ENCODE data around the gene CR1L. TPM values are rescaled to one million over a fixed set of nuclear protein-coding genes. Genes with fewer than 3 reads are reported as not detected.

Gene CR1L
- polyA plus RNA-seq, 1 donor from 2014 or later = not detected

DNA sequence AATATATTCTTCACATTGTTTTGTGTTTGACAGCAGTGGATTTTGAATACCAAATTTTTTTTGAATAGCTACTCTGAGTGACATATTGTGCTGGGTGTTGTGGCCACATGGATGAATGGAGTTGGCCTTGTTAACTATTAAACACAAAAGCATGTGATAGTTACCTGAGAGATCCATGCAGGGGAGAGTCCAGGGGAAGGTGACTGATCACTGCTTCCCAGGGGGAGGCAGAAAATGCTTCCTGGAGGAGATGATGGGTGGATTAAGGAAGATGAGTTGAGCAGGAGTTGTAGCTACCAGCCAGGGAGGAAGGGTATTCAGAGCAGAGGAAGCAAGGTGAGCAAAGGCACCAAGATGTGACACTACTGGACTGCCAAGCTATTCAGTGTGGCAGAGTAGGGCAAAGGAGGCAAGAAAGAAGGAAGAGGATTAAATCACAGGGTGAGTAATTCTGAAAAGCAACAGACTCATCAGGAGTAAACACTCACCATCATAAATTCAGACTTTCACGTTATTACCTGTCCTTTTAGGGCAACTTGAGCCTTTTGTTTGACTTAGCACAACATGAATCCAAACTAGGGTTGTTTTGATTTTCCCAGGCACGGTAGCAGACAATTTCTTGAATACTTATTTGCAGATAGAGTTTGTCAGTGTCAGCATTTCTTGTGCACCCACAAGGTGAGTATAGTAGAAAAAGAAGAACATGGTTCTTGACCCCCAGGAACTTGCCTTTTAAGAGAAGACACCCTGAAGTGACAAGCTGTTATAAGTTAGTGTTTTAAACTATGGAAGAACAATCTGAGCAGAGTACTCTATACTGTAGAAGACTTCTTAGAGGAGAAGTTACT, 111.1 kb downstream of the CR1L start:
- Histone ChIP-seq H3F3A (ENCODE audit: insufficient read depth, low read length, poor library complexity, severe bottlenecking) (no peaks in the 10 kb centered on the region), H3K27ac (ENCODE audit: low read length) (no peak overlapping the region), H3K27me3 (ENCODE audit: insufficient read depth, low read depth, low read length) (no peaks in the 10 kb centered on the region), H3K79me2 (replicated peaks; ENCODE audit: insufficient read depth, low read length) (peaks cover 71% of the 10 kb centered on the region), H3K36me3 (ENCODE audit: insufficient read depth, low read length) (peaks cover 11% of the 10 kb centered on the region), H3K4me3 (ENCODE audit: low read length) (peak overlapping the region; percentile 96), H2AFZ (ENCODE audit: low read depth, low read length) (no peak overlapping the region), H3K9me3 (ENCODE audit: low read length) (no peaks in the 10 kb centered on the region), H3K9ac (ENCODE audit: low read length) (no peak overlapping the region), H3K4me2 (ENCODE audit: low read length) (no peak overlapping the region), H3K9me2 (ENCODE audit: insufficient read depth, low read length) (no peaks in the 10 kb centered on the region), H4K20me1 (ENCODE audit: insufficient read depth) (peaks cover 8% of the 10 kb centered on the region)
- TF ChIP-seq, protein P1, sequence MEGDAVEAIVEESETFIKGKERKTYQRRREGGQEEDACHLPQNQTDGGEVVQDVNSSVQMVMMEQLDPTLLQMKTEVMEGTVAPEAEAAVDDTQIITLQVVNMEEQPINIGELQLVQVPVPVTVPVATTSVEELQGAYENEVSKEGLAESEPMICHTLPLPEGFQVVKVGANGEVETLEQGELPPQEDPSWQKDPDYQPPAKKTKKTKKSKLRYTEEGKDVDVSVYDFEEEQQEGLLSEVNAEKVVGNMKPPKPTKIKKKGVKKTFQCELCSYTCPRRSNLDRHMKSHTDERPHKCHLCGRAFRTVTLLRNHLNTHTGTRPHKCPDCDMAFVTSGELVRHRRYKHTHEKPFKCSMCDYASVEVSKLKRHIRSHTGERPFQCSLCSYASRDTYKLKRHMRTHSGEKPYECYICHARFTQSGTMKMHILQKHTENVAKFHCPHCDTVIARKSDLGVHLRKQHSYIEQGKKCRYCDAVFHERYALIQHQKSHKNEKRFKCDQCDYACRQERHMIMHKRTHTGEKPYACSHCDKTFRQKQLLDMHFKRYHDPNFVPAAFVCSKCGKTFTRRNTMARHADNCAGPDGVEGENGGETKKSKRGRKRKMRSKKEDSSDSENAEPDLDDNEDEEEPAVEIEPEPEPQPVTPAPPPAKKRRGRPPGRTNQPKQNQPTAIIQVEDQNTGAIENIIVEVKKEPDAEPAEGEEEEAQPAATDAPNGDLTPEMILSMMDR (IDR thresholded peaks at IDR 0.05; ENCODE audit: poor library complexity, severe bottlenecking) = no peak

DNA sequence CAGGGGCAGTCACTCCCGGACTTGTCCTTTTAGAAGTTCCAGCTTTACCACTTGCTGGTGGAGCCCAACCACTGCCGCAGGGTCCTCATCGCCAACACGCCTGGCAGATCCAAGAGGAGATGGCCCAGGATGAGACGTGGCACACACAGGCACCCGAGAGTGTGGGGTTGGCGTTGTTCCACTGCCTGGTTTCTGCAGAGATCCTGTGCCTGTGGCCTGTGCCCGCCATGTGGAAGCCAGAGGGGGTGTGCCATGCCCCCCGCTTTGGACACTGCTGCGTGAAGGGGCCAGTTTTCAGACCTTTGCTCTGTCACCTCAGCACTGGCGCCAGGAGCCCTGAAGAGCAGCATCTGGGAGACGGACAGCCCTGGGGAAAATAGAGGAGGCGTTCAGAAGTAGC, 117.7 kb downstream of the CR1L start:
- Histone ChIP-seq H3K27me3 (ENCODE audit: insufficient read depth, low read depth, low read length) (no peaks in the 10 kb centered on the region), H3F3A (ENCODE audit: insufficient read depth, low read length, poor library complexity, severe bottlenecking) (no peaks in the 10 kb centered on the region), H3K9me3 (ENCODE audit: low read length) (peaks cover 5% of the 10 kb centered on the region), H3K27ac (ENCODE audit: low read length) (no peak overlapping the region), H4K20me1 (ENCODE audit: insufficient read depth) (no peaks in the 10 kb centered on the region), H3K4me3 (ENCODE audit: low read length) (no peak overlapping the region), H2AFZ (ENCODE audit: low read depth, low read length) (no peak overlapping the region), H3K79me2 (replicated peaks; ENCODE audit: insufficient read depth, low read length) (peaks cover 25% of the 10 kb centered on the region), H3K9ac (ENCODE audit: low read length) (no peak overlapping the region), H3K36me3 (ENCODE audit: insufficient read depth, low read length) (peaks cover 38% of the 10 kb centered on the region), H3K9me2 (ENCODE audit: insufficient read depth, low read length) (no peaks in the 10 kb centered on the region), H3K4me2 (ENCODE audit: low read length) (no peak overlapping the region)
- TF ChIP-seq, protein P2, sequence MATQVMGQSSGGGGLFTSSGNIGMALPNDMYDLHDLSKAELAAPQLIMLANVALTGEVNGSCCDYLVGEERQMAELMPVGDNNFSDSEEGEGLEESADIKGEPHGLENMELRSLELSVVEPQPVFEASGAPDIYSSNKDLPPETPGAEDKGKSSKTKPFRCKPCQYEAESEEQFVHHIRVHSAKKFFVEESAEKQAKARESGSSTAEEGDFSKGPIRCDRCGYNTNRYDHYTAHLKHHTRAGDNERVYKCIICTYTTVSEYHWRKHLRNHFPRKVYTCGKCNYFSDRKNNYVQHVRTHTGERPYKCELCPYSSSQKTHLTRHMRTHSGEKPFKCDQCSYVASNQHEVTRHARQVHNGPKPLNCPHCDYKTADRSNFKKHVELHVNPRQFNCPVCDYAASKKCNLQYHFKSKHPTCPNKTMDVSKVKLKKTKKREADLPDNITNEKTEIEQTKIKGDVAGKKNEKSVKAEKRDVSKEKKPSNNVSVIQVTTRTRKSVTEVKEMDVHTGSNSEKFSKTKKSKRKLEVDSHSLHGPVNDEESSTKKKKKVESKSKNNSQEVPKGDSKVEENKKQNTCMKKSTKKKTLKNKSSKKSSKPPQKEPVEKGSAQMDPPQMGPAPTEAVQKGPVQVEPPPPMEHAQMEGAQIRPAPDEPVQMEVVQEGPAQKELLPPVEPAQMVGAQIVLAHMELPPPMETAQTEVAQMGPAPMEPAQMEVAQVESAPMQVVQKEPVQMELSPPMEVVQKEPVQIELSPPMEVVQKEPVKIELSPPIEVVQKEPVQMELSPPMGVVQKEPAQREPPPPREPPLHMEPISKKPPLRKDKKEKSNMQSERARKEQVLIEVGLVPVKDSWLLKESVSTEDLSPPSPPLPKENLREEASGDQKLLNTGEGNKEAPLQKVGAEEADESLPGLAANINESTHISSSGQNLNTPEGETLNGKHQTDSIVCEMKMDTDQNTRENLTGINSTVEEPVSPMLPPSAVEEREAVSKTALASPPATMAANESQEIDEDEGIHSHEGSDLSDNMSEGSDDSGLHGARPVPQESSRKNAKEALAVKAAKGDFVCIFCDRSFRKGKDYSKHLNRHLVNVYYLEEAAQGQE (IDR thresholded peaks at IDR 0.05; ENCODE audit: borderline replicate concordance) = no peak

DNA sequence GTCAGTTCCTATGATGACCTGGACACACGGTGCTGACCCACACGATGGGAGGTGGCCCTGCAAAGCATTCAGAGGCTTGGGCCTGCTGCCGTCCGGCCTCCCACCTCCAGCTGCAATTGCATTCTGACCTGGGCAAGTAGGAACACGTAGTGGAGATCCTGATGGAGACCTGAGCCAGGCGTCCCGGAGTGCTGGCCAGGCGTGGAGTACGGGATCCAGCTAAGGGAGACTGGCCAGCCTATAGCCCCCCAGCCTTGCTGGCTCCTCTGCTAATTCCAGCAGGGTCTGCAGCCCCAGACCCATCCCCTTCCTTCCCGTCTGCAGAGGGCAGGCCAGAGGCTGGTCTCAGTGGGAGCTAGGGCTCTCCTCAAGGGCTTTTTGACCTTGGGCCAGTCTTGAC, 118.2 kb downstream of the CR1L start:
- peaks cover 38% of the 10 kb centered on the region for H3K36me3 ChIP-seq (ENCODE audit: insufficient read depth, low read length)
- H3K27me3 ChIP-seq (ENCODE audit: insufficient read depth, low read depth, low read length) = no peaks in the 10 kb centered on the region
- H4K20me1 ChIP-seq (ENCODE audit: insufficient read depth) = no peaks in the 10 kb centered on the region
- H2AFZ ChIP-seq (ENCODE audit: low read depth, low read length) = no peak overlapping the region
- H3F3A ChIP-seq (ENCODE audit: insufficient read depth, low read length, poor library complexity, severe bottlenecking) = no peaks in the 10 kb centered on the region
- H3K9me3 ChIP-seq (ENCODE audit: low read length) = peaks cover 5% of the 10 kb centered on the region
- H3K4me3 ChIP-seq (ENCODE audit: low read length) = no peak overlapping the region
- TF ChIP-seq POLR2AphosphoS5 (IDR thresholded peaks at IDR 0.05) (no peak), EZH2 (IDR thresholded peaks at IDR 0.05; ENCODE audit: borderline replicate concordance, insufficient read depth, low read length, poor library complexity, severe bottlenecking) (no peak), MXI1 (conservative IDR thresholded peaks at IDR 0.05; ENCODE audit: poor library complexity, severe bottlenecking) (no peak), EP300 (conservative IDR thresholded peaks at IDR 0.05; ENCODE audit: poor library complexity, severe bottlenecking) (no peak), RAD21 (conservative IDR thresholded peaks at IDR 0.05) (no peak), TAF1 (IDR thresholded peaks at IDR 0.05; ENCODE audit: low read depth) (no peak), SMC3 (conservative IDR thresholded peaks at IDR 0.05; ENCODE audit: poor library complexity) (no peak)
- TF ChIP-seq, protein P1 (IDR thresholded peaks at IDR 0.05; ENCODE audit: poor library complexity, severe bottlenecking) = no peak
- TF ChIP-seq, protein P2 (IDR thresholded peaks at IDR 0.05; ENCODE audit: borderline replicate concordance) = no peak
- no peak overlapping the region for H3K9ac ChIP-seq (ENCODE audit: low read length)
- H3K9me2 ChIP-seq (ENCODE audit: insufficient read depth, low read length) = no peaks in the 10 kb centered on the region
- H3K4me2 ChIP-seq (ENCODE audit: low read length) = no peak overlapping the region
- H3K27ac ChIP-seq (ENCODE audit: low read length) = no peak overlapping the region
- peaks cover 21% of the 10 kb centered on the region for H3K79me2 ChIP-seq (replicated peaks; ENCODE audit: insufficient read depth, low read length)
